ENCODE measurements around the gene EPC1.

- TF ChIP-seq EZH2 (IDR thresholded peaks at IDR 0.05; ENCODE audit: borderline replicate concordance, low read length) (no peak), CTCF (IDR thresholded peaks at IDR 0.05; ENCODE audit: low read length) (no peak)
Observed at GRCh38 chr10:32246685-32247084, 100.3 kb downstream of the EPC1 start.
